HG02588 (cell line): Measurements from ENCODE around the gene KLRK1.
"Not testable (repeated sequence)": the region's sequence is repeated elsewhere in the genome, so short reads cannot be mapped to it uniquely, and the experiment has no call there.

Experiments
- ATAC-seq: cut with Tn5 transposase; IDR thresholded peaks from one replicate; pipeline ENCODE4 v1.9.1; 2021; ENCODE audit warnings: mild to moderate bottlenecking, moderate library complexity; ENCODE audit not compliant: unreplicated experiment

KLRK1 gene

GRCh38 chr12:10363914-10364814, 25.7 kb downstream of the KLRK1 start:
- ATAC-seq, result peak; percentile 78

GRCh38 chr12:10363658-10363913, 26.3 kb downstream of the KLRK1 start:
- no peak for ATAC-seq

- no peak for ATAC-seq
These were observed 26.8 kb downstream of the KLRK1 start for GRCh38 chr12:10362828-10363657.

- ATAC-seq, result no peak
These were observed 27.5 kb downstream of the KLRK1 start for GRCh38 chr12:10362325-10362724.

GRCh38 chr12:10361622-10362021, 28.2 kb downstream of the KLRK1 start:
- no peak for ATAC-seq

GRCh38 chr12:10361084-10361483, 28.8 kb downstream of the KLRK1 start:
- no peak for ATAC-seq

- ATAC-seq, result no peak
These were observed 30.9 kb downstream of the KLRK1 start for GRCh38 chr12:10358969-10359368.

- no peak for ATAC-seq
These were observed 31.7 kb downstream of the KLRK1 start for GRCh38 chr12:10358131-10358530.

- no peak for ATAC-seq
These were observed 35.3 kb downstream of the KLRK1 start for GRCh38 chr12:10354502-10354901.

- ATAC-seq, result no peak
These were observed 35.8 kb downstream of the KLRK1 start for GRCh38 chr12:10354071-10354470.

- not testable (repeated sequence) for ATAC-seq
These were observed 38.4 kb downstream of the KLRK1 start for GRCh38 chr12:10351457-10351856.

- ATAC-seq, result no peak
These were observed 47.8 kb downstream of the KLRK1 start for GRCh38 chr12:10341892-10342509.

- ATAC-seq, result not testable (repeated sequence)
These were observed 48.9 kb downstream of the KLRK1 start for GRCh38 chr12:10340946-10341345.

- no peak for ATAC-seq
These were observed 50.6 kb downstream of the KLRK1 start for GRCh38 chr12:10339053-10339840.

- ATAC-seq, result not testable (repeated sequence)
These were observed 51.4 kb downstream of the KLRK1 start for GRCh38 chr12:10338470-10338869.

- ATAC-seq, result not testable (repeated sequence)
These were observed 53.6 kb downstream of the KLRK1 start for GRCh38 chr12:10336196-10336595.

- ATAC-seq, result no peak
These were observed 58.1 kb downstream of the KLRK1 start for GRCh38 chr12:10331642-10332239.

GRCh38 chr12:10328691-10329090, 61.1 kb downstream of the KLRK1 start:
- not testable (repeated sequence) for ATAC-seq
